HUDEP-2 (cell line): Measurements from ENCODE around the gene ZNF397.

Experiments
- DNase-seq, 76 experiments: peaks; one replicate each; lab custom pipeline; 2025; ENCODE audit not compliant: unreplicated experiment in 76 of 76; lab: John Stamatoyannopoulos, UW

Gene ZNF397

DNA sequence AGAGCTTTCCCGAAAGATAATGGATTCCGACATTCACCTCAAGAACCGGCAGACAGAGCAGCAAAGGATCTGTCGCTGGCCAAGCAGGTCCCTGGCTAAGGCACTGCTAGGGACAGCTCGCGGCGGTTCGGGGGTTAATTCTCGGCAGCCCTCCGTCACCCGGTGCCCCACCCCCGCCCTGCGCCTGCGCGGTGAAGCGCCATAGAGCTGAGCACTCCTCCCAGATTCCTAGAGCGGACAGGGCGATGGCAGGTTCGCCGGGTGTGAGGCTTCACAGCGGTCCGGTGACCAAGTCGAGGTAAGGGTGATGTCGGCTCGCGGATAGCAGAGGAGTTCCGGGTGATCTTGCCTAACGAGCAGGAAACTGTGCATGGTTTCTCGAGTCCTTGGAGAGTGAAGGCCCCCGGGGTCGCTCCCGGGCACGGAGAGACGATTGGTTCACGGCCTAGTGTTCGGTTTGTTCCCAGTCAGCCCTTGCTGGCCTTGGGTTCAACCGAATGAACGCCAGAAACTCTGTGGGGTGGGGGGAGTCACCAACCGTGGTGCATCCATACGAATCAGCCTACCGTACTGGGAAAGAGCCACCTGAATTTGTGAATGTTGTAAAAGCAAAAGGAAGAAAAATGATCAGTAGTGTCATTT lies 49.4 kb downstream of the ZNF397 start, which contains the start of gene ZSCAN30:
Gene ZSCAN30, minus strand, starts transcription at position 136 of the 642 bp plus-strand sequence. CDS start 25,877 bp downstream, outside the sequence.
- DNase-seq, result peak; percentile 34 to 99 (median 92)

DNA sequence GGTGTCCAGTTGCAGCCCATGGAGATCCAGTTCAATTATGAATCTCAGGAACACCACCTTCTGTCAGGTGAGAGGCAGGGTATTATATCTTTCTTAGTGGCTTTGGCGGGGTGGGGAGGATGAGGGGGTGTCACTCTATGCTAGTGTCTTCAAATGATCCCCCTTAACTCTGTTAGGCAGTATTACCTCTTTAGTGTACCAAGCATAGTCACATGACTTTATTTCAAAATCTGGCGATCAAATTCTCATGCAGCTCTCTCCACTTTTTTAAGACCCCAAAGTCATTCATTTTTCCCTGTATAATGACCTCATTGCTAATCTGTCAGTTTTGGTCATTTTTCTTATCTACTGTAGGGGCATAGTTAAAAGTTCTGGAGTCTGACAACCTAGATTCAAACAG lies 50.3 kb downstream of the ZNF397 start:
- no peak for DNase-seq

GRCh38 chr18:35296060-35296459 lies 55.2 kb downstream of the ZNF397 start:
- no peak for DNase-seq

DNA sequence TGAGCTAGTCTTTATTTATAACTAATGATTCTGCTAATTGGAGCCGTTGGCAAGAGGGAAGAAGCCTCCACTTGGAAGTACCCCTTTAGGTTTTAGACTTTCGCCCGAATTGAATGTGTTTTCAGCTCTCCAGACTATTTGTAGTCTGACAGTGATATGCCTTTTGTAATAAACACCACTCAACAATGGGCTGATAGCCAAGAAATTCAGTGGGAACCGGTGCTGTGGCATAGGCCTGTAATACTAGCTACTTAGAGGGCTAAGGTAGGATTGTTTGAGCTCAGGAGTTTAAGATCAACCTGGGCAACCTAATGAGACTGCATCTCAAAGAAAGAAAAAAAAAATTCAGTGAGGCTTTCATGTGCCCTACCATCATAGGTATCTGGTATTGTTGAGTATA lies 62.8 kb downstream of the ZNF397 start:
- DNase-seq, result no peak

DNA sequence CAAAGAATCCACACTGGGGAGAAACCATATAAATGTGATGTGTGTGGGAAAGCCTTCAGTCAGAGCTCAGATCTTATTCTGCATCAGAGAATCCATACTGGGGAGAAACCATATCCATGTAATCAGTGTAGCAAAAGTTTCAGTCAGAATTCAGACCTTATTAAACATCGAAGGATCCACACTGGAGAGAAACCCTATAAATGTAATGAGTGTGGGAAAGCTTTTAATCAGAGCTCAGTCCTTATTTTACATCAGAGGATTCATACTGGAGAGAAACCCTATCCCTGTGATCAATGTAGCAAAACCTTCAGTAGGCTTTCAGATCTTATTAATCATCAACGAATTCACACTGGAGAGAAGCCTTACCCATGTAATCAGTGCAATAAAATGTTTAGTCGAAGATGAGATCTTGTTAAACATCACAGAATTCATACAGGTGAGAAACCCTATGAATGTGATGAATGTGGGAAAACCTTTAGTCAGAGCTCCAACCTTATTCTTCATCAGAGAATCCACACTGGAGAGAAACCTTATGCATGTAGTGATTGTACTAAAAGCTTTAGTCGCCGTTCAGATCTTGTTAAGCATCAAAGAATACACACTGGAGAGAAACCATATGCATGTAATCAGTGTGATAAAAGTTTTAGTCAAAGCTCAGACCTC lies 65.9 kb downstream of the ZNF397 start:
- DNase-seq, result no peak
